T-helper 2 cell treated with Interferon-gamma antibody and Interleukin-4, amounts not matched to agents 5 μg/mL and 100 μg/mL, for 36 hours (primary cell): ENCODE results near the gene FUT9.
"Not testable (repeated sequence)": the region's sequence is repeated elsewhere in the genome, so short reads cannot be mapped to it uniquely, and the experiment has no call there.

Experiments
- DNase-seq: peaks from one replicate; pipeline ENCODE4 v3.0.0; 2021; ENCODE audit warnings: low spot score
- H3K27ac Mint-ChIP-seq: one replicate; pipeline ENCODE4 v1.8.0; 2021; ENCODE audit warnings: mild to moderate bottlenecking, mixed read lengths
- H3K27me3 Mint-ChIP-seq: one replicate; pipeline ENCODE4 v1.8.0; 2021; ENCODE audit warnings: low read depth, mixed read lengths
- H3K36me3 Mint-ChIP-seq: one replicate; pipeline ENCODE4 v1.8.0; 2021; ENCODE audit warnings: low read depth, mixed read lengths
- H3K4me1 Mint-ChIP-seq: one replicate; pipeline ENCODE4 v1.8.0; 2021; ENCODE audit warnings: low read depth, mixed read lengths
- H3K4me3 Mint-ChIP-seq: one replicate; pipeline ENCODE4 v1.8.0; 2022; ENCODE audit warnings: mild to moderate bottlenecking, moderate library complexity, mixed read lengths
- H3K9me3 Mint-ChIP-seq: one replicate; pipeline ENCODE4 v1.8.0; 2021; ENCODE audit warnings: mixed read lengths

The FUT9 gene

DNA sequence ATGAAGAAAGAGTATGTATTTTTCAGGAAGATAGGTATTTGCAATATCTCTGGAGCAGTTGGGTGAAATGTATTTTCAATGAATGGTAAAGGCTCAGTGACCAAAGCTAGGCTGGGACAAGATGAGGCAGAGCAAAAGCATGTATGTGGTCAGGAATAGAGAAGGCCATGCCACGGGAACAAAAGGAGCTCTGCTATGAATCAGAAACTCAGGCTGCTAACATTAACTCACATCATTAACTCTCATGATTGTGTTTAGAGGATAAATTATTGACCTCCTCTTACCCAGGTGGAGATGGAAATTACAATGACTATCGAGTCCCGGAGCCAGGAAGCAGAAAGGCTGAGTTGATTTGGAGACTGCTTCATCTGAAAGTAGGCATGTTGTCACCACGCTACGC is 220.2 kb downstream of the FUT9 start:
- Mint-ChIP-seq H3K4me1 (no peaks in the 10 kb centered on the region), H3K4me3 (no peak overlapping the region), H3K9me3 (no peaks in the 10 kb centered on the region), H3K27me3 (no peaks in the 10 kb centered on the region), H3K36me3 (no peaks in the 10 kb centered on the region), H3K27ac (no peak overlapping the region)
- no peak for DNase-seq

GRCh38 chr6:96236471-96236870 is 220.7 kb downstream of the FUT9 start:
- Mint-ChIP-seq H3K27ac (no peak overlapping the region), H3K4me3 (no peak overlapping the region), H3K36me3 (no peaks in the 10 kb centered on the region), H3K9me3 (no peaks in the 10 kb centered on the region), H3K4me1 (no peaks in the 10 kb centered on the region), H3K27me3 (no peaks in the 10 kb centered on the region)
- DNase-seq: no peak

DNA sequence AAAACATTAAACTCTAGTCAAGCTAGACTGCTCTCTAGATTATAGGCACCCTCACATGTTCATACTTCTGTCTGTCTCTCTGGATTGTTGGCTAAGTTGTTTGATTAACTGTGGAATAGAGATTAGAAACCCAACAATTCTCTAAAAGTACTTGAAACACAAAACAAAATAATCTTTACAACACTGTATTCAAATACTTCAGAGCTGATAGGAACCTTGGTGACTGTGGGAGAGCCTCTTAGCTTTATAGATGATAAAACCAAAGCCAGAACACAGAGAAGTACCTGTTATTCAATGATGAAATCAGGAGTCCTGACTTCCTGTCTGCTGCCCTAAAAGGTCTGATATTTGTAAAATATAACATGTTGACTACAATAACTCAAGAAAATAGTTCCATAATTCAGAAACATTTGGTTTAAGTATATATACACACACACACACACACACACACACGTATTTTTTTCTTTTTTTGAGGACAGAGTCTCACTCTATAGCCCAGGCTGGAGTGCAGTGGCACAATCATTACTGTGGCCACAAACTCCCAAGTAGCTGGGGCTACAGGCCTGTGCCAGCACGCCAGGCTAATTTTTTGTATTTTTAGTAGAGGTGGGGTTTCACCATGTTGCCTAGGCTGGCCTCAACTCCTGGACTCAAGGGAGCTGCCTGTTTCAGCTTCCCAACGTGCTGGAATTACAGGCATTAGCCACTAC is 222.0 kb downstream of the FUT9 start:
- Mint-ChIP-seq H3K27me3 (no peaks in the 10 kb centered on the region), H3K4me3 (no peak overlapping the region), H3K36me3 (no peaks in the 10 kb centered on the region), H3K27ac (no peak overlapping the region), H3K9me3 (no peaks in the 10 kb centered on the region), H3K4me1 (no peaks in the 10 kb centered on the region)
- DNase-seq: no peak

GRCh38 chr6:96246563-96246962 is 230.8 kb downstream of the FUT9 start:
- no peak overlapping the region for H3K4me3 Mint-ChIP-seq
- H3K4me1 Mint-ChIP-seq: no peaks in the 10 kb centered on the region
- no peaks in the 10 kb centered on the region for H3K36me3 Mint-ChIP-seq
- H3K9me3 Mint-ChIP-seq: no peaks in the 10 kb centered on the region
- H3K27ac Mint-ChIP-seq: no peak overlapping the region
- no peak for DNase-seq
- no peaks in the 10 kb centered on the region for H3K27me3 Mint-ChIP-seq

DNA sequence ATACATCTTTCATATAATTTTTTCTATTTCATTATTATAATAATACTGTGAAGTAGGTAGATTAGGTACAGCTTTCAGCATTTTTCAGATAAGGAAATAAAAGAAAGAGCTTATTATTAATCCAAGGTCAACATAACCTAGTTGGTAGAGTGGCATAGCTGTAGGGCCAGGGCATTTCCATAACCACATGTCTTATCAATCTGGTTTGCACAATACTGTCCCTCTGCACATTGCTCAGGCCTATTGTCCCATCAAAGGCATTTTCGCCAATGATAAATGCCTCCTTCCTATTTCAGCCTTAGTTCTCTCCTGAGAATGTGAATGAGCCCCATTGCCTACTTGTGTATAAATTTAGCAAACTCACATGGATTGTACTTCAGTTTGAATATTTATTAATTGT is 234.0 kb downstream of the FUT9 start:
- H3K36me3 Mint-ChIP-seq: no peaks in the 10 kb centered on the region
- H3K4me1 Mint-ChIP-seq: no peaks in the 10 kb centered on the region
- no peak for DNase-seq
- no peaks in the 10 kb centered on the region for H3K27me3 Mint-ChIP-seq
- no peak overlapping the region for H3K4me3 Mint-ChIP-seq
- H3K9me3 Mint-ChIP-seq: no peaks in the 10 kb centered on the region
- H3K27ac Mint-ChIP-seq: no peak overlapping the region

DNA sequence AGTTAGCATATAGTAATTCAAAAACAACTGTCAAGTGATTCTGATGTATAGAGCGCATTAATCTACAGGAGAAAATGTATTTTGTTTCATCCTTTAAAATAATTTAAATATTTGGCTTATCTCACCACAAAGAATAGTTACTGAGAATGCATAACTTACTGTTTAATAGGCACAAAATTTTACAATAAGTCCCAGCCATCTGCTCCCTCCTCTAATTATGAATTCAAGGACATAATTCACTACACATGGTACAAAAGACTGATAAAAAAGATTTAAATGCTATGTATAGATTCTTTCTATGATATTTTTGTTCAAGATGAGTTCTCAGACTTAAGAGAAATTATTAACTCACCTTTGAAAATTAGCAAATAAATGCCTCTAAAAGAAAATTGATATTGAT is 242.0 kb downstream of the FUT9 start:
- Mint-ChIP-seq H3K9me3 (no peaks in the 10 kb centered on the region), H3K4me3 (no peak overlapping the region), H3K36me3 (no peaks in the 10 kb centered on the region), H3K27ac (no peak overlapping the region), H3K27me3 (no peaks in the 10 kb centered on the region), H3K4me1 (no peaks in the 10 kb centered on the region)
- no peak for DNase-seq

- not testable (repeated sequence) for DNase-seq, H3K27ac Mint-ChIP-seq, H3K4me1 Mint-ChIP-seq, H3K4me3 Mint-ChIP-seq, H3K36me3 Mint-ChIP-seq, H3K27me3 Mint-ChIP-seq, H3K9me3 Mint-ChIP-seq
These were observed 245.1 kb downstream of the FUT9 start for GRCh38 chr6:96260787-96261430.
